GM18502 (cell line): ENCODE results near the gene NBPF9.
"Not testable (repeated sequence)": the region's sequence is repeated elsewhere in the genome, so short reads cannot be mapped to it uniquely, and the experiment has no call there.

ENCODE experiments used
- ATAC-seq: cut with Tn5 transposase; IDR thresholded peaks from one replicate; pipeline ENCODE4 v1.9.1; 2021; ENCODE audit warnings: mild to moderate bottlenecking; ENCODE audit not compliant: unreplicated experiment, poor library complexity

The NBPF9 gene, protein sequence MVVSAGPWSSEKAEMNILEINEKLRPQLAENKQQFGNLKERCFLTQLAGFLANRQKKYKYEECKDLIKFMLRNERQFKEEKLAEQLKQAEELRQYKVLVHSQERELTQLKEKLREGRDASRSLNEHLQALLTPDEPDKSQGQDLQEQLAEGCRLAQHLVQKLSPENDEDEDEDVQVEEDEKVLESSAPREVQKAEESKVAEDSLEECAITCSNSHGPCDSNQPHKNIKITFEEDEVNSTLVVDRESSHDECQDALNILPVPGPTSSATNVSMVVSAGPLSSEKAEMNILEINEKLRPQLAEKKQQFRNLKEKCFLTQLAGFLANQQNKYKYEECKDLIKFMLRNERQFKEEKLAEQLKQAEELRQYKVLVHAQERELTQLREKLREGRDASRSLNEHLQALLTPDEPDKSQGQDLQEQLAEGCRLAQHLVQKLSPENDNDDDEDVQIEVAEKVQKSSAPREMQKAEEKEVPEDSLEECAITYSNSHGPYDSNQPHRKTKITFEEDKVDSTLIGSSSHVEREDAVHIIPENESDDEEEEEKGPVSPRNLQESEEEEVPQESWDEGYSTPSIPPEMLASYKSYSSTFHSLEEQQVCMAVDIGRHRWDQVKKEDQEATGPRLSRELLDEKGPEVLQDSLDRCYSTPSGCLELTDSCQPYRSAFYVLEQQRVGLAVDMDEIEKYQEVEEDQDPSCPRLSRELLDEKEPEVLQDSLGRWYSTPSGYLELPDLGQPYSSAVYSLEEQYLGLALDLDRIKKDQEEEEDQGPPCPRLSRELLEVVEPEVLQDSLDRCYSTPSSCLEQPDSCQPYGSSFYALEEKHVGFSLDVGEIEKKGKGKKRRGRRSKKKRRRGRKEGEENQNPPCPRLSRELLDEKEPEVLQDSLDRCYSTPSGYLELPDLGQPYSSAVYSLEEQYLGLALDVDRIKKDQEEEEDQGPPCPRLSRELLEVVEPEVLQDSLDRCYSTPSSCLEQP (N-terminal part only)

DNA sequence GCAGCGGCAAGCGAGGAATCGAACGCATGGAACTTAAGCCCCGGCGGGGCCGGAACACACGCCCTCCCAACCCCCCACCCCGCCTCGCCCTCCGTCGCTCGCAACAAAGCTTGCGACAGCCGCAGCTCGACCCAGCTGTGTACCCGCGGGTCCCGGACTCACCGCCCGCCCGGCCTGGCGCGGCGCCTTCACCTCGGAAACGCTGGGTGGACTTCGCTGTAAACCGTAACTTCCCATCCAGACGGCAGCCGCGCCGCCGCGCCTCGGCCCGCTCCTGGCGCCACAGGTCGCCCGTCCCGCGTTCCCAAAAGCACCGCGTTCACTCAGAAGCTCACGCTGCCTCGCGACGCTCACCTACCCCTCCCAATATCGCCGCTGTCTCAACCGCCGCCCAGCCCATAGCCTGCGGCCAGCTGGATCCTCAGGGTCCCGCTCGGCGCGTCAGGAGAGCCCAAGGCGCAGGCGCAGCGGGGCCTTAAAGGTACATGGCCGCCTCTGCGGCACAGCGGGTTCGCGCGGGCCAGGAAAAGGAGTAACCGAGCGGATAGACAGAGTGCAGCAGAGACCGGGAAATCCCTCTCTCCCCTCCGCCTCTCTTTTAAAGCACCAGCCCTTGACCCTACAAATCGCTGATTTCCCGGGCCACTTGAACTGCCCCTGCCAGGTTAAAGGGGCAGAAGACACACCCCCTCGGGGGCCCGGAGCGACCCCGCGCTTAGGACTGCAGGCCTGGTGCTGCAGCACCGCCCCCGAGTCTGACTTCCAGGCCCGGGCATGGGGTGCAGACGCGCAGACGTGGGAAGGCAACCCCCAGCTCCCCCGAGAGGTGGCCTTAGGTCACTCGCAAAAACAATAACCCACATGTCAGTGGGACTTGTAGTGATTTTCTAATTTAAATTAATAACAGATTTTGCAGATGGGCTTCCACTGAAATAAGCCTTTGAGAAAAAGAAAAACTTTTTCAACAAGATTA is at the start of gene NBPF9:
Gene NBPF9, minus strand, starts transcription at position 443 of the 973 bp plus-strand sequence. CDS start 21,412 bp downstream, outside the sequence.
- peak; percentile 93 for ATAC-seq

DNA sequence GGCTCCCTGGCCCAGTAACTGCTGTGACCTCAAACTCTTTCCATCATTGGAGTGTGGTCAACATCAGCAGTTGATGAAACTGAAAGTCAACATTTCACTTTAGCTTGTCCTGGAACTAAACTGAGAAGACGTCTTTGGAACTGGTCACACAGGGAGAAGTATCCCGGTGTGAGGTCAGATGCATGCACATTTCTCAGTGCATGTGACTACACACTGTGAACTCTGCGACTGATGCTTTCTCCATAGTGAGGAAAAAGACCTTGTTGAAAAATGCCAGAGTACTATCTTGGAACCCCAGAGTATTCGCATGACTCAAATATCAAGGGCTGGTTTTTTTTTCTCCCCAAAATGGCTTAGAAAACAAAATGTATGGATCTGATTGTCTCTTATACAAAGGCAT is 46.6 kb upstream of the NBPF9 start:
- not testable (repeated sequence) for ATAC-seq

DNA sequence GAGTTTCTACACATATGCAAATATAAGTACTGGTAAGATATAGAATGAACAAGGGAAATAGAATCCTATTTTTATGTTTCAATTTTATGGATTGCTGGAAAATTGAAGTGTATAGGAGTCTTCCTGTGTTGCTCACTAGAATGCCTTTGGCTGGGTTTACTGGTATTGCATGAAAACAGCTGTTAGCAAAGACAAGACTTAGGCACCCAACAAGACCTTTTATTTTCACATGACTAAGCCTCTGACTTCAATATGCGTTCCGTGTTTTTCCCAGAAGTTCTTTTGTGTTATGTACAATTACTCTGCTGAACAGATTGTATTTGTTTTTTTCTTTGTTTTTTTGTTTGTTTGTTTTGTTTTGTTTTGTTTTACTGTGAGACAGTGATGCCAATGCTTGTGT is 34.2 kb upstream of the NBPF9 start:
- not testable (repeated sequence) for ATAC-seq

DNA sequence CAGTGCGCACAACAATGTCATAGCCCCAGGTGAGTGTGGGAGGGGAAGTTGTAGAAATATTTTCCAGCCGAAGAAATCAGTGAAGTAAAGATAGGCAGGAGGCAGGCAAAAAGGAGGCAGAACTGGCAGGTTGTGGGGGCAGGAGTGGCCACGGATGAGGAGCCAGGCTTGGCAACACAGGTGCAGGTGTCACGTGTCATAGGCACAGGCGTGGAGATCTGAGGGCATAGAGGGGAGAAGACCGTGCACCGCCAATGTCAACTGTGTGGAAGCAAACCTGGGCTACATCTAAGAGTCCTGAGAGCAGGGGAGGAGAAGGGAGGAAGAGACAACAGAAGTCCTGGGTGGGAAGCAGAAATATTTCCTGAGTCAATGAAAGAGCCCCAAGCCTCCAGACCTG is 27.6 kb upstream of the NBPF9 start:
- ATAC-seq: not testable (repeated sequence)

DNA sequence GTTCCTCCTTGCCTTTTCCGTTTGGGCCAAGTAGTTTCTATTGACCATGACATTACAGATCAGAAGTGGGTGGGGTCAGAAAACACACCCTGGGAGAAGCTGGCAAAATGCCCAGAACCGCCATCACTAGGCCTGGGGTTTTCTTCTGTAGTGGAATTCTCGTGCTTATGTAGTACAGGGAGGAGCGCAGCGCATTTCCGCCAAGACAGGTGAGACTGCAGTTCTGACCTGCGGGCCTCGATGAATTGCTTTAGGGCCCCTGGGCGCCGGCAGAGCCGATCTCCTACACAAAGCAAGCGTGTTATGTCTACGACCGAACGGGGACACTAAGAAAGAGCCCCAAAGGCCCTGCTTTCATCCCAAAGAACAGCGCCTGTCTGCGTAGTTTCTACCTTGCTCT is 25.9 kb upstream of the NBPF9 start:
- not testable (repeated sequence) for ATAC-seq

DNA sequence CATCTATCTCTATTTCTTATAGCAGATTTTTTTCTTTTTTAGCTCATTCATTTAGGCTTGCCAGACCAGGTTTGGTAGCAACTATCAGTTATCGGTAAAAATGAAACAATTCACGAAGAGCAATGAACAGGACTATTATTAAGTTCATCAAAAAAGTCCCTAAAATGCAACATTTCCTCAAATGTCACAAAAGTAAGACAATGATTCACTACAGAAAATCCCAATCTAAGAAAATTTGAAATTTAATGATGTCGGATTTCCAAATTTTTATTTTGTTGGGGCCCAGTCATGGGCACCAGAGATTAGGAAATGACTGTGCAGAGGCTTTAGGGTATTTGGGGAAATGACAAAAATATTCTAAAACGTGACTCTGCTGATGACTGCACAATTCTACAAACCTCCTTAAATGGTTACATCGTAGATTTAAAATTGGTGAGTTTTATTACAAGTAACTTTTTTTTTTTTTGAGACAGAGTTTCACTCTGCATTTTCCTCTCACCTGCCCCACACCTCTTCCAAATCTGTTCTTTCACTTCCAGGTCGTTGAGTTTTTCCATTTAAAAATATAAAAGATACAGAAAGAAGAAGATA is 23.3 kb upstream of the NBPF9 start:
- not testable (repeated sequence) for ATAC-seq

DNA sequence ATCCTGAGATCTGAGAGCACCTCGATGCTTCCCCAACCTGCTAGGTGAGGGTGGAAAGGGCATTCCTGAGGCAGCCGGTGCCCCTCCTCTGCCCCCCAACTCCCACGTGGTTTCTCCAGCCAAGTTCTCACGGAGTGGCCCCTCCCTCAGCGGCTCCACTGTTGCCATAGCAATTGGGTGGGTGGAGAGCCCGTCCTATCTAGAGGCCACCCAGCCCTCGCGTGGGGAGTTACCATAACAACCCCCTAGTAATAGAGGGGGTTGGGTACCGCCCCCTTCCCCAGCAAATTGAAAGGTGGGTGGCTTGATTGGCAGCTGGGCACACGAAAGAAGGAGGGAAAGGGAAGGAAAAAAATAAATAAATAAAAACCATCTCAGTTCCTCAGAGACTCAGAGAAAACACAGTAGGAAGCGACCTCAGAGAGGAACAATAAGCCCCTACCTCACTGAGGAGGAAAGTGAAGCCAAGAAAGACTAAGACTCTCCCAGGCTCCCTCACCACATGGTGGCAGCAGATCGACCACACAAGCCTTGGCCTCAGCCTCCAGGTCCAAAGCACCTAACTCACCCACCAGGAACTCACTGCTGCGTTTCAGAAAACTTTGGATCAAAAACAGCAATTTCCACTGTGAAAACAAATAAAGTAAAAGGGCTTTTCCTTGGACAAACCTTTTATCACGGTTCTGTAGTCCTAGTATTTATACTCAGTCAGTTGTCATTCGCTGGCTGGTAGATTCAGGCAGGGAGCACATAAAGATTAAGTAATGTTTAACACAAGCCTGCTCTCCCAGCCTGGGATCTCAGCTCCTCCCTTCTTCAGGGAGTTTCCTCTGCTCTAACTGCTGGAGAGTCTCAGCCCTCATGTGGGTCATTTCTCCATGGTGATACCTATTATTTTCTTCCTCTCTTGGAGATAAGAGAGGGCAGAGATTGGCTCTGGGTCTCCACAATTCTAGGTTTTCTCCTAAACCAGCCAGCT is 20.9 kb upstream of the NBPF9 start:
- ATAC-seq: not testable (repeated sequence)

DNA sequence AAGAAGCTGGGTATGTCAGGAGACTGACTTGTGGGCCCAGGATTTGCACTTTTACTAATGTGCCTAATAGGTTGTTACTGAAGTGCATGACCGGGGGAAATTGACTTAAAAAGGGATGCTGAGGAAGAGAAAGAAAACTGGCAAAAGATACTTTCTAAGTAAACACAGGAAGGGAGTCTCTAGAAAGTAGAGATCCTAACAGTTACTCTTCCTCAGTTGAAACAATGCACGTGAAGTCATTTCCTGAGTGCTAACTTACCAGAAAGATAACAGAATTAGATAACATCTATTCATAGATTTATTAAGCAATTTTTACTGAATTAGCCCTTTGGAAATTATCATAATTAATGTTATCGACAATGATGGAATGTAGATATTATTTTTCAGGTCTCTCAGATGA is 9.5 kb upstream of the NBPF9 start:
- not testable (repeated sequence) for ATAC-seq

DNA sequence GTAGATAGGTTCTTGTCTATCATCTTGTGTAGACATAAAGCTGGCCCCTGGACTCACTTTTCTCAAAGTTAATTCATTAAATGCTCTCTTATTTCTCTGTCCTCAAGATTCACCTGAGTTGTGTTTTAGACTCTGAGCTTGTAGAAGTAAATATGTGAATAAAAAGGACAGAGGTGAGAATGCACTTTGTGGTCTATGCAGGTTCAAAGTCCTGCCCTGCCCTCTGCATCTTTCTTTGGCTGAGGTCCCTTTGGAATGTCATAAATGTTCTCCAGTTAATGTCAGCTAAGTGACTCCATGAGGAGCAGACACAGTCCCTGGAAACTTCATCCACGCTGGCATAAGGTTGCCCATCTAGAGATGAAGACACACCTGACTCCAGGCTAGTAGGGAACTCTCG is 7.0 kb upstream of the NBPF9 start:
- not testable (repeated sequence) for ATAC-seq

DNA sequence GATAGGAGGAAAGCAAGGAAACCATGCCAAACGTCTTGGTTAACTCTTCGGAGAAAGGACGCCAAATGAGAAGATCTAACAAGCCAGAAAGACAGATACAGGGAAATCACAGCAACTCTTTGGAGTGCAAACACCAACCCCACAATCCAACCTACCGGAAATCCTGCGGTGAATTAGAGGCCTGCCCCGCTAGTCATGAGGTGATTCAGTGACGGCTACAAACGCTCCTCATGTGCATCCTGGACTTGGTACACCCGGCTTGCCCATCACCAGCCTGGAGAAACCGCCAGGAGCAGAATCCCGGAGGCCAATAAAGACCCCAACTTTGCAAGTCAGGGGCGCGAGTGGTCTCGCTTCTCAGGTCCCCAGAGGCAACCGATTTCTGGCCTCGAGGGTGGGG is 777 bp downstream of the NBPF9 start:
- ATAC-seq: peak; percentile 49

DNA sequence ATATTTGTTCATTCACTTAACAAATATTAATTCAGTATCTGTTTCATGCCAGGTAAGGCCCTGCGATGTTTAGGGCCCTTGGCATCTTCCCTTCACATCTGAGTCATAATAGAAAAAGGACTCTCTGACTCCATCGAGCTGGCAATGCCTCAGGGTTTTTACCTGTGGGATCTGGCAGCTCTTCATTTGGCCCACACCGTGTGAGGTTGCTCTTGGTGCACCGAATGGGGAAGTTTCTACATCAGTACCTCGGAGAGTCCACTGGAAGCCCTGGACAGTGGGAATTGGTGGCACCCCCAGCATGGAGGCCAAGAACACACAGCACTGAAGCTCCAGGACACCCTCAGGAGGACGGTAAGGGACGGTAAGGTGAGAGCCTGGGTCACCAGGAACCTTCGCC is 5.1 kb downstream of the NBPF9 start:
- not testable (repeated sequence) for ATAC-seq

DNA sequence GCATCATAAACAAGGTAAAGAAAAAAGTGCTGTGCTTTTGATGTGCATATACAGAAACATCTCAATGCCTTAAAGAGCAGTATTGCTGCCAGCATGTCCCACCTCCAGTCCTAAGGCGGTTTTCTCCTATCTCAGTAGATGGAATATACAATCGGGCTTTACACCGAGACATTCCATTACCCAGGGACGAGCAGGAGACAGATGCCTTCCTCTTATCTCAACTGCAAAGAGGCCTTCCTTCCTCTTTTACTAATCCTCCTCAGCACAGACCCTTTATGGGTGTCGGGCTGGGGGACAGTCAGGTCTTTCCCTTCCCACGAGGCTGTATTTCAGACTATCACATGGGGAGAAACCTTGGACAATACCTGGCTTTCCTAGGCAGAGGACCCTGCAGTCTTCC is 10.2 kb downstream of the NBPF9 start:
- ATAC-seq: not testable (repeated sequence)

DNA sequence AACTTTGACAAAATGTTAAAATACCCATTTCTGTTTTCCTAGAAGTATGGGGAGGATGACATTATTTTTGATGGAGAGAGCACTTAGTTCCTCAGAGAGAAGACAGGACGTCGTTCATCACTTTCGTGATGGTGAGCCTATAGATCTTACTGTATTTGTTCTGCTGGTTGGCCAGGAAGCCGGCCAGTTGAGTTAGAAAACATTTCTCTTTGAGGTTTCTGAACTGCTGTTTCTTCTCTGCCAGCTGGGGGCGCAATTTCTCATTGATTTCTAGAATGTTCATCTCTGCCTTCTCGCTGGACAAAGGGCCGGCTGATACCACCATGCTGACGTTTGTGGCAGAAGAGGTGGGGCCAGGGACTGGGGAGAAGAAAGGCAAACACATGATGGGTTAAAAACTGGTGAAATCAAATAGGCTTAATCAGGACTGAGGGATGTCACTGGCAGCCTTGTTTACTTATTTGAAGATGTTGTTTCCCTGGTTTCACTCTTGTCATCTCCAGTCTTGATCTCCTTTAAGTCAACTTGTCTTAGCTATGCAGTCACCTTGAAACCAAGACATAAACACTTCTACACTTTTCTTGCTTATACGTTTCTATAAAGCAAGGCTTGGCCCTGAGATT is 27.7 kb downstream of the NBPF9 start:
- ATAC-seq: not testable (repeated sequence)

DNA sequence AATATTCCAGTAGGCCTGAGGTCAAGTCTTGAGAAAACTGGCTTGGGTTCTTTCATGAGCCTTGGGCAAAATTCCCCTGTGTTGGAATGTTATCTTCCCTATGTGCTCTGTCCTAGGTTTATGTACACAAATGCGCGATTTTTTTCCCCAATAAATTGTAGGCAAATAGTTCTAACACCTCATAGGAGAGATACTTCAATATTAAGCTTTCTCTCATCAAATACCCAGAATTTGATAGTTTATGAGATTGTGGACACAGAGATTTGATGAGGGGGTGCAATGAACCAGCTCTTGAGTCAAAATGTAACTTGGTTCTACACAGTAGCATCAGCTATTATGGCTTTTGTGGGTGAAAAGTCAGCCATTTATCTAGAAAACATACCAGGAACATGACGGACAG is 38.7 kb downstream of the NBPF9 start:
- ATAC-seq: not testable (repeated sequence)

DNA sequence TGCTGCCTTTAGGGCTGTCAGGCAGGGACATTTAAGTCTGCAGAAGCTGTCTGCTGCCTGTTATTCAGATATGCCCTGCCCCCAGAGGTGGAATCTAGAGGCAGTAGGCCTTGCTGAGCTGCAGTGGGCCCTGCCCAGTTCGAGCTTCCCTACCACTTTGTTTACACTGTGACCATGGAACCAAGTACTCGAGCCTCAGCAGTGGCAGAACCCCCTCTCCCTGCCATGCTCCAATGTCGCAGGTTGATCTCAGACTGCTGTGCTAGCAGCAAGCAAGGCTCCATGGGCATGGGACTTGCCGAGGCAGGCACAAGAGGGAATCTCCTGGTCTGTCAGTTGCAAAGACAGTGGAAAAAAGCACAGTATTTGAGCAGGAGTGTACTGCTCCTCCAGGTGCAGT is 60.3 kb downstream of the NBPF9 start:
- not testable (repeated sequence) for ATAC-seq

DNA sequence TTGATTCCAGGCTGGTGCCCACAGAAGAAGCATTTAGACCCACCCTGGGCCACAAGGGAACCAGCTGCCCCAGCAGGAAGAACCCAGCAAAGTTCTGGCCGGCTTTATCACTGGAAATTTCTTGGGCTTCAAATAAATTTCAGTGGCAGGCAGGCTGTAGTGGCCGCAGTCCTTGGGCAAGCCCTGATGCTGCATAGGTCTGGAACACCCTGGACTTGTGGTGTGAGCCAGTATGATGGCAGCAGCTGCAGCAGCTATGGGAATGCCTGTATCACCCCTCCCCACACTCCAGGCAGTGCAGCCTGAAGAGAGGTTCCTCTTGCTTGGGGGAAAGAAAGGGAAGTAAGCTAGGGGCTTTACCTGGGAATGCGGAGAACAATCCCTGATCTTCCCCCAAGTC is 69.4 kb downstream of the NBPF9 start:
- not testable (repeated sequence) for ATAC-seq

DNA sequence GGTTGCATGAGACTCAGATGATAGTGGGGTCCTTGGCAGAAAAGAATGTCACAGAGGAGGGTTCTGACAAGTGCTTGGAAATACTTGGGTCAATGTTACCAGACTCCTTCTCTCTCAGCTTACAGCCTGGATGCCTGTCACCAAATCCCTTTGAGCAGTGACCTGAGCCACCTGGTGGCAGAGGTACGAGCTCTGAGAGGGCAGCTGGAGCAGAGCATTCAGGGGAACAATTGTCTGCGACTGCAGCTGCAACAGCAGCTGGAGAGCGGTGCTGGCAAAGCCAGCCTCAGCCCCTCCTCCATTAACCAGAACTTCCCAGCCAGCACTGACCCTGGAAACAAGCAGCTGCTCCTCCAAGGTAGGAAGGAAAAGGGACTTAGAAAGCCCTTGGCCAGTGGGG is 79.0 kb downstream of the NBPF9 start:
- not testable (repeated sequence) for ATAC-seq

DNA sequence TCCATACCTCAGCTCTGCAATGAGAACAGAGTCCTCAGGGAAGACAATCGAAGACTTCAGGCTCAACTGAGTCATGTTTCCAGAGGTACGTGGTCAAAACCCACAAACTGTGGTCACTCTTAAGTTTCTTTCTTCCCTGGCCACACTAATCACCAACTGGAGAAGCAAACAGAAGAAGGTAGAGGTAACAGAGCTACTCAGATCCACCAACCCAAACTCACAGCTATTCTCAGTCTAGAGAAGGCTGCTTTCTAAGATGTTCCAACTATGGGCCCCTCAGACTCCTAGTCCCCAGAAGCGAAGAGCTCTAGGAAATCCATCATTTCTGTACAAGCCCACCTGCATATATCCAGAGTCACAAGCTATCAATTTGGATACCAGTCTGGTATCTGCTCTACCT is 84.8 kb downstream of the NBPF9 start:
- ATAC-seq: not testable (repeated sequence)
